ENCODE data around the gene GABRG2.

DNA sequence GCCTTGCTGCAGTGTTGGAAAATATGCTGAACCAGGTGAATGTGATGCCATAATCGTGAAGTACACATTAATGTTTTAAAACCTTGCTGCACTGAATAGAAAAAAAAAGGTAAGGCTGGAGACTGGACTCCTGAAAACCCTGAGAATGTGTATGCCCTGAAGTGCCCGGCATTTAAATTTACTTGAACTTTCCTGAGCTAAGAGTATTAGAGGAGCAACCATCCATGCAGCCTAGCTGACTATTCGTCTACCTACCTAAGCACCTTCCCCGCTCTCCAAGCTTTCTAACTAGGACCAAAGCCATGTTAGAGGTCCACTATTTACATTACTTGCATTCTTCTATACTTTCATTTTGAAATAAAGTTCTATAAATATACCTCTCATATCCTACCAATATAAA lies 1.4 kb downstream of the GABRG2 start:
- TF ChIP-seq PRDM1 (tag by site-specific recombination; IDR thresholded peaks at IDR 0.05) (no peak), ZNF549 (tag by site-specific recombination; IDR thresholded peaks at IDR 0.05) (no peak), ZBTB20 (tag by site-specific recombination; IDR thresholded peaks at IDR 0.05) (no peak), ZNF776 (tag by site-specific recombination; IDR thresholded peaks at IDR 0.05; ENCODE audit: borderline replicate concordance) (no peak), SCRT1 (tag by site-specific recombination; IDR thresholded peaks at IDR 0.05; ENCODE audit: borderline replicate concordance) (no peak), ZEB2 (tag by site-specific recombination; IDR thresholded peaks at IDR 0.05) (no peak)

Data from HEK293 (cell line).